ENCODE results near the gene ZNF576.

ZNF576 gene

DNA sequence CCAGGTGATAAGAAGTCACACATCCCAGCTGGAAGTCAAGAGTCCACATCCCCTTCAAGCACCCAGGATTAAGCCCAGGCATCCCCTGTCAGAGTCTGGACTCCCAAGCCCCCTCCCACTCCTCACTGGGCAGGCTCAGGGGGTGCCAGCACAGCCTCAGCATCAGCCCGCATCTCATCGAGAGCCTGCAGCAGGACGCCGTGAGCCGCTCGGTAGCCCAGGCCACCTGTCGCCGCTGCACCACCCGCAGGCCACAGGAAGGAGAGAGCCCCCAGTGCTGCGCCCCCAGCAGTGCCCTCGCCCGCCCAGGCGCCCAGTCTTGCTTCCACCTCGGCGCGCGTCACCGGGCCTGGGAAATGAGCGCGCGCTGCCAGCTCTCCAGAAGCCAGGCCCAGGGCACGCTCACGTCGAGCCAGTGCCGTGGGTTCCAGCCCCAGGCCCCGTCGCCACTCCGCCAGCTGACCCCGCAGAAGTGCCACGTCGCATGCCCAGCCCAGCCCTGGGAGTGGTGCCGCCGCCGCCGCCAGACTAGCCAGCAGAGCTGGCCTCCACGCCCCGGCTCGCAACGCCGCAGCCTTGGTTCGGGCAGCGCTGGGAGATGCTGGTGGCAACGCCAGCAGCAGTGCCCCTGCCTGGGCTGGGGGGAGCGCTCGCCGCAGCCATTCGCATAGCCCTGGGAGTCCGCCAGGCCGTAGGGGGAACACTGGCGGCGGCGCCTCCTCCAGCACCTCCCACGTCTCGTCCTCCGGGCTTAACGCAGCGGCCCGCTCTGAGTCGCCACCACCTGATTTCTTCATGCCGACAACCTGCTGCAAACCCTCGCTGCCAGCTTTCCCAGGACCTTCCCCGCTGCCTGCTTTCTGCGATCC is 4.3 kb upstream of the ZNF576 start:
- Histone ChIP-seq H3K9ac (ENCODE audit: low read depth, low read length) (no peak overlapping the region), H3K27me3 (ENCODE audit: insufficient read depth, low read length) (no peaks in the 10 kb centered on the region), H3K27ac (ENCODE audit: low read depth, low read length) (no peak overlapping the region), H3K36me3 (ENCODE audit: insufficient read depth, low read length) (peaks cover 41% of the 10 kb centered on the region), H3K9me3 (ENCODE audit: insufficient read depth, low read depth, low read length) (no peaks in the 10 kb centered on the region), H3K4me1 (ENCODE audit: insufficient read depth, low read length) (no peaks in the 10 kb centered on the region), H3K4me3 (ENCODE audit: low read length) (no peak overlapping the region)
- WGBS: 96% methylated on average over 63 of the region's 63 CpGs

- Histone ChIP-seq H3K9me3 (ENCODE audit: insufficient read depth, low read depth, low read length) (no peaks in the 10 kb centered on the region), H3K27me3 (ENCODE audit: insufficient read depth, low read length) (no peaks in the 10 kb centered on the region), H3K4me1 (ENCODE audit: insufficient read depth, low read length) (peaks cover 5% of the 10 kb centered on the region; the same call in 1 of the 2 replicates), H3K4me3 (ENCODE audit: low read length) (no peak overlapping the region), H3K9ac (ENCODE audit: low read depth, low read length) (no peak overlapping the region), H3K36me3 (ENCODE audit: insufficient read depth, low read length) (peaks cover 41% of the 10 kb centered on the region), H3K27ac (ENCODE audit: low read depth, low read length) (no peak overlapping the region)
- 96% methylated on average over 37 of the region's 37 CpGs for WGBS
Measured at GRCh38 chr19:43592800-43593350, 3.5 kb upstream of the ZNF576 start.

DNA sequence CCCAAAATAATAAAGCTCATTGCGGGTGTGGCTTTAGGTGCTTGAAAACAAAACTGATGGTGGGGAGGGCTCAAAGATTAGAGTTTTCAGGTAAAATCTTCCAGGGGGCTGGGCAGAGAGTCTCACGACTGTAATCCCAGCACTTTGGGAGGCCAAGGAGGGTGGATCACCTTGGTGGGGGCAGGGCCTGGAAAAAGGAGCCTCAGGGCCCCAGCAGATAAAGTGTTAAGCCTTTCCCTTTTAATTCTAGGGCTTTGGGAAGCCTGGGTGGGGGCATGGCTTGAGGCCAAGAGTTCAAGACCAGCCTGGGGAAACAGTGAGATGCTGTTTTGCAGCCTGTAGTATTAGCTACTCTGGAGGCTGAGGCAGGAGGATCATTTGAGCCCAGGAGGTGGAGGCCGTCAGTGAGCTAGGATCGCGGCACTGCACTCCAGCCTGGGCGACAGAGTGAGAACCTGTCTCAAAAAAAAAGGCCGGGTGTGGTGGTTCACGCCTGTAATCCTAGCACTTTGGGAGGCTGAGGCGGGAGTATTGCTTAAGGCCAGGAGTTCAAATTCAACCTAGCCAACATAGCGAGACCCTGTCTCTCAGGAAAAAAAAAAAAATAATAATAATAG is 2.2 kb upstream of the ZNF576 start:
- no peak overlapping the region for H3K27ac ChIP-seq (ENCODE audit: low read depth, low read length)
- H3K4me3 ChIP-seq (ENCODE audit: low read length): peak overlapping the region; percentile 86

DNA sequence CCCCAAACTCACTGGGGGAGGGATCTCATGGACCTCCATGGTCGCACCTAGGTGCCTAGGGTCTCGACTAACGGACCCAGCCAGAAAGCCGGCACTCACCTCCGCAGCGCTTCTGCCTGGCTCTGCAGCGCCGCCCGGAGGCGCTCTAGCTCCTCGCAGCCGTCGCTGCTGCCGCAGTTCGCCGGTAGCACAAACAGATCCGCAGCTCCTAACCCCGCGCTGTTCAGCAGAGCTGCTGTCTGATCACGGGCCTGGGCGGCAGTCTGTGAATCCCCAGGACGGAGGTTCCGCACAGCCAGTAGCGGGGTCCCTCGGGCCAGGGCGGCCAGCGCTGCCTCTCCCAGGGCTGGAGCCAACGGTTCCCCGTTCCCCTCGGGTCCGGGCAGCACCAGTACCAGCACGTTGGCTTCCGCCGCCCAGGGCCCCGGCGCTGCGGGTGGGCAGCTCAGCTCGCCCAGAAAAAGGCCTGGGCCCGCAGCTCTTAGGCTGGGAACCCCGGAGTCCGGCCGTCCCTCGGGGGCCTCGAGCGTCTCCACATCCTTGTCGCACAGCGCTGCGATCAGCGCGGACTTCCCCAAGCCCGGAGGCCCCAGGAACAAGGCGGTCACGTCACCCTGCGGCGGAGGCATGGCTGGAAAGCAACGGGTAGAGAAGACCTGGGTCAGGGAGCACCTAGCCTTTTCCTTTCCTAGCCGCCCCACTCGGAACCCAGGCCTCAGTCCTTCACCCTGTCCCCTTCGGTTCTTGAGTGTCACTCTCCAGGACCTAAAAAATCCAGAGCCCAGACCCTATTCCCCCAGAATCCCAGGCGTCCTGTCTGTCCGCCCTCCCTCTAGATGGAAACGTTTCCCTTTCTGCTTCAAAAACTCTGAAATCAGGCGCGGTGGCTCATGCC is 1.4 kb upstream of the ZNF576 start:
- H3K27me3 ChIP-seq (ENCODE audit: insufficient read depth, low read length): no peaks in the 10 kb centered on the region
- peaks cover 5% of the 10 kb centered on the region; the same call in 1 of the 2 replicates for H3K4me1 ChIP-seq (ENCODE audit: insufficient read depth, low read length)
- WGBS: 4% methylated on average over 64 of the region's 64 CpGs
- no peaks in the 10 kb centered on the region for H3K9me3 ChIP-seq (ENCODE audit: insufficient read depth, low read depth, low read length)
- H3K36me3 ChIP-seq (ENCODE audit: insufficient read depth, low read length): peaks cover 50% of the 10 kb centered on the region
- H3K27ac ChIP-seq (ENCODE audit: low read depth, low read length): no peak overlapping the region; the same call in 1 of the 2 replicates
- peak overlapping the region; percentile 79 for H3K9ac ChIP-seq (ENCODE audit: low read depth, low read length)
- peak overlapping the region; percentile 86 for H3K4me3 ChIP-seq (ENCODE audit: low read length)

More for the DNA sequence above, 2.2 kb upstream of the ZNF576 start:
- WGBS: 92% methylated on average over 9 of the region's 10 CpGs
- Histone ChIP-seq H3K4me1 (ENCODE audit: insufficient read depth, low read length) (peaks cover 5% of the 10 kb centered on the region; the same call in 1 of the 2 replicates), H3K36me3 (ENCODE audit: insufficient read depth, low read length) (peaks cover 46% of the 10 kb centered on the region), H3K27me3 (ENCODE audit: insufficient read depth, low read length) (no peaks in the 10 kb centered on the region), H3K9ac (ENCODE audit: low read depth, low read length) (no peak overlapping the region), H3K9me3 (ENCODE audit: insufficient read depth, low read depth, low read length) (no peaks in the 10 kb centered on the region)

DNA sequence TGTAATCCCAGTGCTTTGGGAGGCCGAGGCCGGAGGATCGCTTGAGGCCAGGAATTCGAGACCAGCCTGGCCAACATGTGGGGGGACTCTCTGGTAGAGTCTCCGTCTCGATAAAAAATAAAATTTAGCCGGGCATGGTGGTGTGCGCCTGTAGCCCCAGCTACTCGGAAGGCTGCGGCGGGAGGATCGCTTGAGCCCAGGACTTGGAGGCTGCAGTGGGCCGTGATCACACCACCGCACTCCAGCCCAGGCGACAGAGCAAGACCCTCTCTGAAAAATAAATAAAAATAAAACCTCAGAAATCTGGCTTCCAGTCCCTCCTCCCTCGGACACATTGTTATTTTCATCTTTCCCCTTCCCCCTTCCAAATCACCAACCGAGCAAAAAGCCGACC is 793 bp upstream of the ZNF576 start:
- no peaks in the 10 kb centered on the region for H3K27me3 ChIP-seq (ENCODE audit: insufficient read depth, low read length)
- 2% methylated on average over 18 of the region's 18 CpGs for WGBS
- H3K4me3 ChIP-seq (ENCODE audit: low read length): peak overlapping the region; percentile 86
- no peaks in the 10 kb centered on the region for H3K9me3 ChIP-seq (ENCODE audit: insufficient read depth, low read depth, low read length)
- H3K4me1 ChIP-seq (ENCODE audit: insufficient read depth, low read length): peaks cover 5% of the 10 kb centered on the region; the same call in 1 of the 2 replicates
- peak overlapping the region; percentile 68 for H3K27ac ChIP-seq (ENCODE audit: low read depth, low read length)
- H3K9ac ChIP-seq (ENCODE audit: low read depth, low read length): peak overlapping the region; percentile 79
- H3K36me3 ChIP-seq (ENCODE audit: insufficient read depth, low read length): peaks cover 47% of the 10 kb centered on the region

DNA sequence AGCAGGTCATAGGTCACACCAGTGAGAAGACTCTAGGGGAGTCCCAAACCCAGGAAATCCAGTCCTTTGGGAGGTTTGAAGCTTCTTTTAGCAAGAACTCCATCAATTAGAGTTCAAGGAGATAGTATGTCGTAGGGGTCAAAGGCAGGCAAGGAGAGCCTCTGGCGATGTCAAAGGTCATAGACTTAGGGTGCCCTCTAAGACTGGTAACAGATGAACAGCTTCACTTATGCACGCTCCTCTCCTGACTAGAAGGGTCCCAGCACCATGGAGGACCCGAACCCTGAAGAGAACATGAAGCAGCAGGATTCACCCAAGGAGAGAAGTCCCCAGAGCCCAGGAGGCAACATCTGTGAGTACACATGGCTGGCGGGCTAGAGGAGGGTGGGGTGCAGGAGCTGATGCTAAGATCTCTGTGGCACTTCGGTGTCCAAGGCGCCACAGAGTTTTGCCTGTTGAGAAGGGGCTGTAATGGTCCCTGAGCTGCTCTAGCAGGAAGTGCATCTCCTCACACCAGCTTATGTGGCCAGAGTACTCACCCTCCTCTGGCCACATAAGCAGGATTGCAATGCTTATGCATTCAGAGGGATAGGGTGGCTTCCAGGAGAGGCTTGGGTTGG is 557 bp downstream of the ZNF576 start:
- peak overlapping the region; percentile 92 for H3K27ac ChIP-seq (ENCODE audit: low read depth, low read length)
- peaks cover 5% of the 10 kb centered on the region; the same call in 1 of the 2 replicates for H3K4me1 ChIP-seq (ENCODE audit: insufficient read depth, low read length)
- H3K9ac ChIP-seq (ENCODE audit: low read depth, low read length): peak overlapping the region; percentile 84
- 32% methylated on average over 7 of the region's 7 CpGs for WGBS
- H3K9me3 ChIP-seq (ENCODE audit: insufficient read depth, low read depth, low read length): no peaks in the 10 kb centered on the region
- H3K4me3 ChIP-seq (ENCODE audit: low read length): peak overlapping the region; percentile 76
- H3K36me3 ChIP-seq (ENCODE audit: insufficient read depth, low read length): peaks cover 51% of the 10 kb centered on the region
- no peaks in the 10 kb centered on the region for H3K27me3 ChIP-seq (ENCODE audit: insufficient read depth, low read length)

DNA sequence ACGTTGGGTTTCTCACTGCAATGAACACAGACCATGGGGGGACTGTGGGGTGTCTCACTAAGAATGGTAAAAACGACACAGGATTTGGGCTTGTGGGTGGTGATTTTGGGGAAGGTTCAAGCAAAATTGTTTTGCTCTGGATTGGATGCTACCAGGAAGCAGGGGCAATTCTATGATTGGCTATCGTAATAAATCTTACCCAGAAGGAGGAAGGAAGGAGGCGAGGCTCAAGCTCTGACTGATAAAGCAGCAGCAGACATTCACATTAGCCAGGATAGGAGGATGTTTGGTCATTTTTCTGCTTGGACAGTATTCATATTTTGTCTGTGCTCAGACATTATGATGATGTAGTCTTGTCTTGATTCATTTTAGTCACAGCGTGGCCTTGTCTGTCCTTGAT is 1.5 kb downstream of the ZNF576 start:
- WGBS: 88% methylated on average over 5 of the region's 5 CpGs
- Histone ChIP-seq H3K36me3 (ENCODE audit: insufficient read depth, low read length) (peaks cover 48% of the 10 kb centered on the region), H3K4me1 (ENCODE audit: insufficient read depth, low read length) (peaks cover 5% of the 10 kb centered on the region; the same call in 1 of the 2 replicates), H3K9ac (ENCODE audit: low read depth, low read length) (no peak overlapping the region; the same call in 1 of the 2 replicates), H3K27ac (ENCODE audit: low read depth, low read length) (no peak overlapping the region), H3K4me3 (ENCODE audit: low read length) (peak overlapping the region; percentile 76; the same call in 1 of the 2 replicates), H3K27me3 (ENCODE audit: insufficient read depth, low read length) (no peaks in the 10 kb centered on the region), H3K9me3 (ENCODE audit: insufficient read depth, low read depth, low read length) (no peaks in the 10 kb centered on the region)

DNA sequence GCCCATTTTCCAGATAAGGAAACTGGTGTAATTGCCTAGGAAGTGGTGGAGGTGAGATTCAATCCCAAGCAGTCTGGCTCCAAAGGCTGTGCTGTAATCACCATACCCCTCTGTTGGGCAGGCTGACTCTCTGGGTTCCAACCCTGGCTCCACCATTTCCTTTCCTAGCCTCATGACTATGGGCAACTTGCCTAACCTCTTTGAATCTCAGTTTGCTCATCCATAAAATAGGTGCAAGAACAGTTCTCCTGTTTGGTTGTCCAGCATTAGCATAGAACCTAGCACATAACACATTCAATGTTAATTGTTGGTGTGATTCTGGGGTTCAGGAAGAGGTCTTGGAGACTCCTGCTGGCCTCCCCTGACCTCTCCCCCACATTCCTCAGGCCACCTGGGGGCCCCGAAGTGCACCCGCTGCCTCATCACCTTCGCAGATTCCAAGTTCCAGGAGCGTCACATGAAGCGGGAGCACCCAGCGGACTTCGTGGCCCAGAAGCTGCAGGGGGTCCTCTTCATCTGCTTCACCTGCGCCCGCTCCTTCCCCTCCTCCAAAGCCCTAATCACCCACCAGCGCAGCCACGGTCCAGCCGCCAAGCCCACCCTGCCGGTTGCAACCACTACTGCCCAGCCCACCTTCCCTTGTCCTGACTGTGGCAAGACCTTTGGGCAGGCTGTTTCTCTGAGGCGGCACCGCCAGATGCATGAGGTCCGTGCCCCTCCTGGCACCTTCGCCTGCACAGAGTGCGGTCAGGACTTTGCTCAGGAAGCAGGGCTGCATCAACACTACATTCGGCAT is 2.2 kb downstream of the ZNF576 start:
- Histone ChIP-seq H3K9ac (ENCODE audit: low read depth, low read length) (no peak overlapping the region), H3K27ac (ENCODE audit: low read depth, low read length) (no peak overlapping the region), H3K4me1 (ENCODE audit: insufficient read depth, low read length) (peaks cover 5% of the 10 kb centered on the region; the same call in 1 of the 2 replicates), H3K36me3 (ENCODE audit: insufficient read depth, low read length) (peaks cover 45% of the 10 kb centered on the region), H3K4me3 (ENCODE audit: low read length) (no peak overlapping the region), H3K9me3 (ENCODE audit: insufficient read depth, low read depth, low read length) (no peaks in the 10 kb centered on the region), H3K27me3 (ENCODE audit: insufficient read depth, low read length) (no peaks in the 10 kb centered on the region)
- 95% methylated on average over 19 of the region's 19 CpGs for WGBS

DNA sequence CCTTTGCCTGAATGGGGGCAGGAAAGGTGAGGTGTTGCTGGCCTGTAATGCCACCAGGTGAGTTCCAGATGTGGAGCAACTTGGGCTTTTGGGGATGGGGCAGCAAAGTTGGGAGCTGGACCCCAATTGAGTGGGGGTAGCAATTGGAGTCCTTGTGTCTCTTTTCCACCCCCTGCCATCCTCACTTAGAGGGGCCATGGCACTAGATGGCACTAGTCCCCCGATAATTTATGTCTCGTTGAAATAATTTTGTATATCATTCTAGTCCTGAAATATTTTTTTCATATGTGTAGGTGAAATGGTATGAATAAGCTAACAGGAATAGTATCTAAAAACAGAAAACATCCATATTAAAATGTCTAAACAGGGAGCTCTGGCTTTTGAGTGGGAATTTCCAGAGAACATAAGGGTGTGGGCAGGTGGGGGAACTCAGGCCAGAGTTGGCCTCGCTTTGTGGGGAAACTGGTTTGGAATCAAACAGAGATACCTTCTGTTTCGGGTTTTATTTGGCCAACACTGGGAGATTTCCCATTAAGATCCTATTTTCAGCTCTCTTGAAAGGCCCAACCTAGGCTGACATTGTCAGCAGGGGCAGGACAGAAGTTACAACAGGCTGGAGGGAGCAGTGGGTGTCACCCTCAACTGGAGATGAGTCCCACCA is 3.4 kb downstream of the ZNF576 start:
- Histone ChIP-seq H3K4me1 (ENCODE audit: insufficient read depth, low read length) (peaks cover 5% of the 10 kb centered on the region; the same call in 1 of the 2 replicates), H3K4me3 (ENCODE audit: low read length) (no peak overlapping the region), H3K27ac (ENCODE audit: low read depth, low read length) (no peak overlapping the region), H3K27me3 (ENCODE audit: insufficient read depth, low read length) (no peaks in the 10 kb centered on the region), H3K9ac (ENCODE audit: low read depth, low read length) (no peak overlapping the region), H3K9me3 (ENCODE audit: insufficient read depth, low read depth, low read length) (no peaks in the 10 kb centered on the region), H3K36me3 (ENCODE audit: insufficient read depth, low read length) (peaks cover 37% of the 10 kb centered on the region)
- WGBS: 93% methylated on average over 2 of the region's 4 CpGs

All from HUES64 (cell line).